HepG2 (cell line): ENCODE results near the gene ATP13A2. TPM values are rescaled to one million over a fixed set of nuclear protein-coding genes. Genes with fewer than 3 reads are reported as not detected.
"Not testable (repeated sequence)": the region's sequence is repeated elsewhere in the genome, so short reads cannot be mapped to it uniquely, and the experiment has no call there.

Experiments used
- ATAC-seq: fragments of 200-7000 bp; cut with Tn5 transposase; 3 replicates; pipeline ENCODE4 v1.9.1; 2020; ENCODE audit warnings: mild to moderate bottlenecking, moderate library complexity
- BruUV-seq: library from RNA; stranded (reverse); fragments of 400-500 nt; replicated peaks from 2 replicates; lab custom pipeline; 2021; lab: Mats Ljungman, UMichigan
- CTCF ChIA-PET: fragments of 300-600 bp; formaldehyde crosslinking; extraction: SDS; loops from one replicate; lab custom pipeline; 2021; ENCODE audit warnings: low total read pairs, inconsistent platforms, low intra/inter-chr PET ratio; lab: Yijun Ruan, JAX
- POLR2A ChIA-PET: fragments of 350-600 bp; sonication (Branson Sonifier 250); formaldehyde crosslinking; loops from one replicate; lab custom pipeline; 2020; ENCODE audit warnings: antibody characterized with exemption, inconsistent platforms; lab: Yijun Ruan, JAX
- DNase-seq: peaks from one replicate; pipeline ENCODE4 v3.0.0-alpha.2; 2015; ENCODE audit warnings: low spot score
- FAIRE-seq: peaks from 3 replicates; lab custom pipeline; 2011; peaks lifted over from hg19 to GRCh38; lab: Jason Lieb, UNC
- H2AFZ ChIP-seq: one replicate; pipeline ENCODE4 v1.6.1; 2011; ENCODE audit warnings: low read length, inconsistent platforms
- H3K27ac ChIP-seq: fragments of 300-600 bp; 3 replicates; pipeline ENCODE4 v1.8.0; 2011; ENCODE audit warnings: mixed run types, mild to moderate bottlenecking, mixed read lengths, low read length, inconsistent platforms; ENCODE audit not compliant: insufficient read depth; ENCODE audit errors: extremely low read length
- H3K27me3 ChIP-seq, 2 experiments: fragments of 200-600 bp in 1 of 2; 2 replicates in 1 of 2; 3 replicates in 1 of 2; pipeline versions ENCODE4 v1.6.0 to v1.8.0; 2011; ENCODE audit warnings: low read length in 2 of 2, mild to moderate bottlenecking in 2 of 2, moderate library complexity in 2 of 2, inconsistent platforms in 1 of 2; ENCODE audit not compliant: insufficient read depth in 2 of 2, control insufficient read depth in 1 of 2
- H3K36me3 ChIP-seq, 2 experiments: fragments of 200-600 bp in 1 of 2; replicated peaks in 1 of 2; 2 replicates in 1 of 2; 3 replicates in 1 of 2; pipeline versions ENCODE4 v1.5.1 to v1.8.0; 2011; ENCODE audit warnings: low read length in 2 of 2, inconsistent platforms in 1 of 2; ENCODE audit not compliant: insufficient read depth in 2 of 2, control insufficient read depth in 1 of 2
- H3K4me1 ChIP-seq: 2 replicates; pipeline ENCODE4 v1.5.1; 2012; ENCODE audit warnings: low read length, inconsistent platforms; ENCODE audit not compliant: insufficient read depth
- H3K4me2 ChIP-seq: 2 replicates; pipeline ENCODE4 v1.6.0; 2011; ENCODE audit warnings: low read depth, low read length, inconsistent platforms
- H3K4me3 ChIP-seq, 3 experiments: fragments of 200-600 bp in 1 of 3; sonication (generic), shearing (Covaris generic) in 1 of 3; replicated peaks in 1 of 3; 2 replicates each; pipeline ENCODE4 v1.5.1; 2011 to 2016; ENCODE audit warnings: low read length in 3 of 3, inconsistent platforms in 2 of 3, low read depth in 2 of 3, mild to moderate bottlenecking in 2 of 3, control low read depth in 1 of 3, mixed read lengths in 1 of 3; ENCODE audit not compliant: insufficient read depth in 1 of 3
- H3K79me2 ChIP-seq: one replicate; pipeline ENCODE4 v1.6.1; 2011; ENCODE audit warnings: low read length, inconsistent platforms; ENCODE audit not compliant: insufficient read depth
- H3K9ac ChIP-seq: 2 replicates; pipeline ENCODE4 v1.6.0; 2011; ENCODE audit warnings: mild to moderate bottlenecking, low read depth, low read length, inconsistent platforms; ENCODE audit not compliant: insufficient read depth
- H3K9me3 ChIP-seq: 2 replicates; pipeline ENCODE4 v1.5.1; 2012; ENCODE audit warnings: mild to moderate bottlenecking, low read length
- H4K20me1 ChIP-seq: 2 replicates; pipeline ENCODE4 v1.6.0; 2011; ENCODE audit warnings: inconsistent platforms, mild to moderate bottlenecking, low read length, moderate library complexity; ENCODE audit not compliant: insufficient read depth
- MXD4 ChIP-seq: IDR thresholded peaks from 2 replicates; pipeline ENCODE4 v1.6.1; 2016; ENCODE audit warnings: mild to moderate bottlenecking, missing biosample characterization, missing genetic modification reagents
- WGBS: methylation state at CpG from one replicate; pipeline ENCODE4 v1.1.6; 2017; ENCODE audit warnings: low lambda C conversion rate; 5-methylcytosine and 5-hydroxymethylcytosine counted together
- in situ Hi-C: cut with HindIII; loops from 2 replicates; pipeline ENCODE4 v1.10.0; 2017; ENCODE audit warnings: low pct_unique_long_range_greater_than_20kb; ENCODE audit not compliant: extremely low pct_ligation_motif_present
- intact Hi-C: fragments of 100-400 bp; cut with micrococcal nuclease; formaldehyde crosslinking; loops from one replicate; pipeline ENCODE4 v1.10.0; 2022; ENCODE audit not compliant: unreplicated experiment
- polyA plus RNA-seq, 8 experiments: library from polyadenylated mRNA; depleted of rRNA in 3 of 8; stranded (reverse) in 7 of 8; unstranded in 1 of 8; fragments of >200 nt; fragmentation: Illumina TruSeq in 4 of 8; extraction: Trizol in 4 of 8; gene quantifications; 2 replicates each; pipeline versions ENCODE4 v1.2.1 to v1.2.3, GENCODE V29; 2011 to 2016; ENCODE audit warnings: low read depth in 4 of 8, missing spikeins in 1 of 8, mixed read lengths in 1 of 8; ENCODE audit not compliant: insufficient read depth in 1 of 8
- total RNA-seq, 5 experiments: library from RNA; depleted of rRNA; stranded (reverse); fragments of >200 nt; fragmentation: Illumina TruSeq; extraction: Trizol; gene quantifications; 2 replicates each; pipeline ENCODE4 v1.2.3, GENCODE V29; 2016; ENCODE audit warnings: low read depth in 1 of 5

Gene ATP13A2
- total and polyA plus RNA-seq, 2 of the 13 experiments (the other 11 are each of a cell fraction or from before 2014, with no cell fraction given): 13.2 to 16.2 TPM

DNA sequence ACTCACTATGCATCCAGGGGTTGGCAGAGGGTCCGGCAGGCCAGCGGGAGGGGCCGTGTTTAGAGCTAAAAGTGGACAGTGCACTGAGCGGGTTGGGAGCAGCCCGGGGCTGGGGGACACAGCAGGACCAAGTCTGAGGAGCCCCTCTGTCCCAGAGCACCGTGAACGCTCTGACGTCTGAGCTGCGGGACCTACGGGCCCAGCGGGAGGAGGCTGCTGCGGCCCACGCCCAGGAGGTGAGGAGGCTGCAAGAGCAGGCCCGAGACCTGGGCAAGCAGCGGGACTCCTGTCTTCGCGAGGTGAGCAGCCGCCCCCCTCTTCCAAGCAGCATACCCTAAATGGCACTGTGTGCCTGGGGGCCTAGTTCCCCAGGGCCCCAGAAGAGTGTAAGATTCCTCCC is 57.1 kb downstream of the ATP13A2 start:
- ChIA-PET CTCF (no interaction called here), POLR2A (no interaction called here)
- no CpG with 5 or more reads among the region's 18 CpGs for WGBS
- intact Hi-C loops: no loop called here
- Histone ChIP-seq H3K27ac (no peak overlapping the region), H3K9me3 (no peaks in the 10 kb centered on the region), H3K27me3 (peaks cover 0 to 1% of the 10 kb centered on the region in 2 experiments; a peak in 2 of 5 replicates), H3K4me2 (no peak overlapping the region), H2AFZ (no peak overlapping the region), H3K4me3 (no peak overlapping the region), H3K36me3 (no peaks in the 10 kb centered on the region), H4K20me1 (no peaks in the 10 kb centered on the region), H3K9ac (no peak overlapping the region), H3K79me2 (no peaks in the 10 kb centered on the region), H3K4me1 (peaks cover 9% of the 10 kb centered on the region)
- FAIRE-seq: no peak
- no TSS peak for BruUV-seq
- TF ChIP-seq MXD4 (CRISPR knock-in tag): no peak
- DNase-seq: no peak
- in situ Hi-C loops: loop anchor here (25.0 kb wide), 1 partner anchor 283 kb away; the partner anchor contains the start of gene PADI3
- ATAC-seq: no peak

DNA sequence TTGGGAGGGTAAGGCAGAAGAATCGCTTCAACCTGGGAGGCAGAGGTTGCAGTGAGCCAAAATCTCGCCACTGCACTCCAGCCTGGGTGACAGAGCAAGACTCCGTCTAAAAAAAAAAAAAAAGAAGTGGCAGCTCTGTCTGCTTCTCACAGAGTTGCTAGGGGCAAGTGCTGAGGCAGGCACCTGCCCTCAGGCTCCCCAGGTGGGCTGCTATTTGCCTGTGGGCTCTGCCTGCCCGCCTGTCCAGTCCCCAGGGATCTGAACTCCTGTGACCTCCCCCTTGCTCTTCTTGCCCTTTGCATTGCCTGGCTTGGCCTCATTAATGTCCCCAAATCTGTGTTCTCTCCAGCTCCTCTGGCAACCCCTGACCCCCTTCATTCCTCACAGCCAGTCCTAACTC is 59.4 kb downstream of the ATP13A2 start:
- H3K36me3 ChIP-seq, H3K27me3 ChIP-seq, H3K27ac ChIP-seq, DNase-seq, H3K4me1 ChIP-seq, H3K79me2 ChIP-seq, H2AFZ ChIP-seq, H3K4me3 ChIP-seq, BruUV-seq, intact Hi-C loops, FAIRE-seq, H3K9me3 ChIP-seq, H3K4me2 ChIP-seq, ATAC-seq, H3K9ac ChIP-seq, H4K20me1 ChIP-seq: not testable (repeated sequence)
- 69% methylated on average over 4 of the region's 4 CpGs for WGBS
- ChIA-PET CTCF (interaction anchor here (0.6 to 1.9 kb wide), 4 partner anchors 8 to 330 kb away, joined by 3 to 26 read pairs (median 4); no protein-coding TSS in a partner anchor), POLR2A (interaction anchor here (1.0 to 1.3 kb wide), 2 partner anchors 327 to 330 kb away, joined by 5 to 15 read pairs; no protein-coding TSS in a partner anchor)
- in situ Hi-C loops: loop anchor here (25.0 kb wide), 1 partner anchor 285 kb away; the partner anchor contains the start of gene PADI3

DNA sequence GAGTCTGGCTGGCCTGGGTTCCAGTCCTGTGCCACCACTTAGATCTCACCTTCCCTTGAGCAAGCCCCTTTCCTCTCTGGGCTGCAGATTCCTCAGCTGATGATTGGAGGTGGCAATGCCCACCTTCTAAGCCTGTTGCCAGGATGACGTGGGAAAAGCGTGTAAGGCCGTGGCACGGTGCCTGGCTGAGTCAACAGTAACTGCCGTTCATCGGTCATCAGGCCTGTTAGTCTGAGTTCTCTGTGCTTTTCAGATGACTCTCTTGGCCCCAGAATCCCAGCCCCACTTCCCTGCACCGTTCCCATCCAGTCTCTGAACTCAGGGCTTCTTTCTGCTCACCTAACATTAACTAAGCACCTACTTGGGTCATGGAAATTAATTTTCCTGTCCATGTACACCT is 62.7 kb downstream of the ATP13A2 start:
- H3K9ac ChIP-seq, FAIRE-seq, intact Hi-C loops, H4K20me1 ChIP-seq, DNase-seq, H3K4me3 ChIP-seq, H3K4me2 ChIP-seq, H3K27ac ChIP-seq, H3K79me2 ChIP-seq, H3K27me3 ChIP-seq, BruUV-seq, H3K36me3 ChIP-seq, H3K9me3 ChIP-seq, H3K4me1 ChIP-seq, in situ Hi-C loops, H2AFZ ChIP-seq, ATAC-seq, POLR2A ChIA-PET: not testable (repeated sequence)
- 68% methylated on average over 7 of the region's 7 CpGs for WGBS
- CTCF ChIA-PET: interaction anchor here (1.6 kb wide), 1 partner anchor 12 kb away, joined by 3 read pairs; no protein-coding TSS in a partner anchor
